Measurements from ENCODE around the gene SLC30A2. TPM values are rescaled to one million over a fixed set of nuclear protein-coding genes. Genes with fewer than 3 reads are reported as not detected.

SLC30A2 gene
- total RNA-seq, 1 donor from 2014 or later, result 0.30 TPM

- peak; percentile 56 for DNase-seq
Observed at GRCh38 chr1:26021647-26022403, 24.1 kb downstream of the SLC30A2 start, which contains the start of gene EXTL1. Gene EXTL1 (plus strand): TSS chr1:26021775. CDS start chr1:26022647, 872 bp downstream.

GRCh38 chr1:26020941-26021646 lies 24.8 kb downstream of the SLC30A2 start:
- DNase-seq, result no peak

GRCh38 chr1:26020330-26020768 lies 25.6 kb downstream of the SLC30A2 start:
- DNase-seq, result no peak

- DNase-seq, result no peak
Observed at GRCh38 chr1:26019641-26020315, 26.1 kb downstream of the SLC30A2 start.

- no peak for DNase-seq
Observed at GRCh38 chr1:26017606-26018005, 28.3 kb downstream of the SLC30A2 start.

GRCh38 chr1:26016953-26017545 lies 28.9 kb downstream of the SLC30A2 start:
- no peak for DNase-seq

- no peak for DNase-seq
Observed at GRCh38 chr1:26016258-26016952, 29.5 kb downstream of the SLC30A2 start.

- DNase-seq, result no peak
Observed at GRCh38 chr1:26015358-26015757, 30.6 kb downstream of the SLC30A2 start.

GRCh38 chr1:26014179-26014578 lies 31.7 kb downstream of the SLC30A2 start:
- no peak for DNase-seq

- DNase-seq, result no peak
Observed at GRCh38 chr1:26012864-26013263, 33.1 kb downstream of the SLC30A2 start.

- DNase-seq, result no peak
Observed at GRCh38 chr1:26010825-26011224, 35.1 kb downstream of the SLC30A2 start.

- DNase-seq, result no peak
Observed at GRCh38 chr1:26009796-26010447, 36.0 kb downstream of the SLC30A2 start.

GRCh38 chr1:26006710-26007109 lies 39.2 kb downstream of the SLC30A2 start:
- no peak for DNase-seq

- DNase-seq, result no peak
Observed at GRCh38 chr1:26005434-26006105, 40.3 kb downstream of the SLC30A2 start.

- no peak for DNase-seq
Observed at GRCh38 chr1:26003756-26004155, 42.2 kb downstream of the SLC30A2 start.

- DNase-seq, result no peak
Observed at GRCh38 chr1:26003262-26003661, 42.7 kb downstream of the SLC30A2 start.

GRCh38 chr1:25999041-25999800 lies 46.7 kb downstream of the SLC30A2 start:
- DNase-seq, result no peak

- peak; percentile 100 for DNase-seq
Observed at GRCh38 chr1:25997828-25998761, 47.8 kb downstream of the SLC30A2 start, which contains the start of gene PAFAH2. Gene PAFAH2 (minus strand): TSS chr1:25998063. CDS start chr1:25990816, 7,247 bp downstream.

Data from skin of body (tissue), 2 donors.